MM.1S (cell line): ENCODE results near the gene ZNF445.
"Not testable (repeated sequence)": the region's sequence is repeated elsewhere in the genome, so short reads cannot be mapped to it uniquely, and the experiment has no call there.

Experiments used
- DNase-seq: peaks from one replicate; pipeline ENCODE4 v3.0.0-alpha.2; 2015
- H2AFZ ChIP-seq: fragments of 300-600 bp; sonication (generic); 2 replicates; pipeline ENCODE4 v1.6.0; 2016; ENCODE audit warnings: antibody characterized with exemption, low read length
- H3F3A ChIP-seq: fragments of 300-600 bp; sonication (generic); 2 replicates; pipeline ENCODE4 v1.6.1; 2016; ENCODE audit warnings: mild to moderate bottlenecking, antibody characterized with exemption, low read length, moderate library complexity, mixed read lengths; ENCODE audit not compliant: insufficient read depth
- H3K27ac ChIP-seq: fragments of 300-600 bp; sonication (generic); 2 replicates; pipeline ENCODE4 v1.5.1; 2016; ENCODE audit warnings: mild to moderate bottlenecking, low read length
- H3K27me3 ChIP-seq: fragments of 300-600 bp; sonication (generic); replicated peaks from 2 replicates; pipeline ENCODE4 v1.6.0; 2016; ENCODE audit warnings: low read length; ENCODE audit not compliant: insufficient read depth
- H3K36me3 ChIP-seq: fragments of 300-600 bp; sonication (generic); replicated peaks from 2 replicates; pipeline ENCODE4 v1.6.1; 2016; ENCODE audit warnings: mild to moderate bottlenecking, low read length, mixed read lengths; ENCODE audit not compliant: insufficient read depth
- H3K4me1 ChIP-seq: fragments of 300-600 bp; sonication (generic); 2 replicates; pipeline ENCODE4 v1.6.1; 2016; ENCODE audit warnings: low read length, mixed read lengths
- H3K4me2 ChIP-seq: fragments of 300-600 bp; sonication (generic); 2 replicates; pipeline ENCODE4 v1.6.0; 2016; ENCODE audit warnings: low read depth, low read length
- H3K4me3 ChIP-seq: fragments of 300-600 bp; sonication (generic); 2 replicates; pipeline ENCODE4 v1.5.1; 2016; ENCODE audit warnings: low read length, mixed read lengths
- H3K79me2 ChIP-seq: fragments of 300-600 bp; sonication (generic); 2 replicates; pipeline ENCODE4 v1.6.1; 2016; ENCODE audit warnings: mixed run types, low read length, mixed read lengths
- H3K9ac ChIP-seq: fragments of 300-600 bp; sonication (generic); 2 replicates; pipeline ENCODE4 v1.6.1; 2016; ENCODE audit warnings: low read length, mixed read lengths
- H3K9me2 ChIP-seq: fragments of 300-600 bp; sonication (generic); replicated peaks from 2 replicates; pipeline ENCODE4 v1.6.1; 2016; ENCODE audit warnings: mild to moderate bottlenecking, low read length, mixed read lengths; ENCODE audit not compliant: insufficient read depth
- H3K9me3 ChIP-seq: fragments of 300-600 bp; sonication (generic); replicated peaks from 2 replicates; pipeline ENCODE4 v1.6.1; 2016; ENCODE audit warnings: mild to moderate bottlenecking, low read length, mixed read lengths; ENCODE audit not compliant: insufficient read depth
- H4K20me1 ChIP-seq: fragments of 300-600 bp; sonication (generic); 2 replicates; pipeline ENCODE4 v1.6.1; 2016; ENCODE audit warnings: mild to moderate bottlenecking, low read length, moderate library complexity, mixed read lengths; ENCODE audit not compliant: insufficient read depth
- CTCF ChIP-seq: fragments of 300-600 bp; sonication (generic); IDR thresholded peaks from 2 replicates; pipeline ENCODE4 v1.5.1; 2016; ENCODE audit warnings: antibody characterized with exemption, low read length, mixed read lengths
- EZH2 ChIP-seq: fragments of 300-600 bp; sonication (generic); optimal IDR thresholded peaks from 2 replicates; pipeline ENCODE3; 2017; ENCODE audit warnings: low read depth, mild to moderate bottlenecking, antibody characterized with exemption, low read length, mixed read lengths
- EZH2phosphoT487 ChIP-seq: fragments of 300-600 bp; sonication (generic); IDR thresholded peaks from 2 replicates; pipeline ENCODE4 v1.6.1; 2018; ENCODE audit warnings: antibody characterized with exemption, low read length

The ZNF445 gene

GRCh38 chr3:44470430-44470829, 7.0 kb downstream of the ZNF445 start:
- H3K4me3 ChIP-seq: no peak overlapping the region
- no peaks in the 10 kb centered on the region for H4K20me1 ChIP-seq
- no peak overlapping the region for H3K9ac ChIP-seq
- H3K27me3 ChIP-seq: no peaks in the 10 kb centered on the region
- no peaks in the 10 kb centered on the region for H3K9me3 ChIP-seq
- no peaks in the 10 kb centered on the region for H3K9me2 ChIP-seq
- no peaks in the 10 kb centered on the region for H3K36me3 ChIP-seq
- H3K4me2 ChIP-seq: no peak overlapping the region
- H3F3A ChIP-seq: no peaks in the 10 kb centered on the region
- no peak overlapping the region for H3K27ac ChIP-seq
- no peak overlapping the region for H2AFZ ChIP-seq
- no peaks in the 10 kb centered on the region for H3K4me1 ChIP-seq
- H3K79me2 ChIP-seq: peaks cover 37% of the 10 kb centered on the region
- TF ChIP-seq CTCF (no peak), EZH2 (no peak), EZH2phosphoT487 (no peak)
- no peak for DNase-seq

- no peak overlapping the region for H3K27ac ChIP-seq
- no peaks in the 10 kb centered on the region for H3F3A ChIP-seq
- no peaks in the 10 kb centered on the region for H3K36me3 ChIP-seq
- no peak overlapping the region for H3K9ac ChIP-seq
- H3K9me2 ChIP-seq: no peaks in the 10 kb centered on the region
- H4K20me1 ChIP-seq: no peaks in the 10 kb centered on the region
- no peak for DNase-seq
- H3K4me1 ChIP-seq: no peaks in the 10 kb centered on the region
- H3K27me3 ChIP-seq: no peaks in the 10 kb centered on the region
- no peaks in the 10 kb centered on the region for H3K9me3 ChIP-seq
- peaks cover 34% of the 10 kb centered on the region for H3K79me2 ChIP-seq
- no peak for TF ChIP-seq EZH2phosphoT487
- TF ChIP-seq EZH2: no peak
- no peak for TF ChIP-seq CTCF
- no peak overlapping the region for H3K4me2 ChIP-seq
- no peak overlapping the region for H3K4me3 ChIP-seq
- no peak overlapping the region for H2AFZ ChIP-seq
Observed at GRCh38 chr3:44469914-44470313, 7.6 kb downstream of the ZNF445 start.

GRCh38 chr3:44468572-44469520, 8.6 kb downstream of the ZNF445 start:
- no peaks in the 10 kb centered on the region for H3K4me1 ChIP-seq
- no peaks in the 10 kb centered on the region for H4K20me1 ChIP-seq
- H3K79me2 ChIP-seq: peaks cover 25% of the 10 kb centered on the region
- H3K4me2 ChIP-seq: no peak overlapping the region
- H3K27me3 ChIP-seq: no peaks in the 10 kb centered on the region
- H3K4me3 ChIP-seq: no peak overlapping the region
- no peak overlapping the region for H2AFZ ChIP-seq
- no peak overlapping the region for H3K9ac ChIP-seq
- no peaks in the 10 kb centered on the region for H3F3A ChIP-seq
- H3K9me2 ChIP-seq: no peaks in the 10 kb centered on the region
- TF ChIP-seq EZH2phosphoT487 (no peak), EZH2 (no peak), CTCF (no peak)
- H3K9me3 ChIP-seq: no peaks in the 10 kb centered on the region
- DNase-seq: no peak
- no peaks in the 10 kb centered on the region for H3K36me3 ChIP-seq
- no peak overlapping the region for H3K27ac ChIP-seq

- DNase-seq, H2AFZ ChIP-seq, H3K4me2 ChIP-seq, H3K4me3 ChIP-seq, H3K27ac ChIP-seq, H3K9me3 ChIP-seq, H3F3A ChIP-seq, H3K27me3 ChIP-seq, H4K20me1 ChIP-seq, H3K9me2 ChIP-seq, H3K36me3 ChIP-seq, H3K4me1 ChIP-seq, H3K9ac ChIP-seq: not testable (repeated sequence)
- H3K79me2 ChIP-seq: peaks cover 20% of the 10 kb centered on the region; the same call in 1 of the 2 replicates
Observed at GRCh38 chr3:44468099-44468537, 9.4 kb downstream of the ZNF445 start.
